ENCODE measurements around the gene TUBB1. TPM values are rescaled to one million over a fixed set of nuclear protein-coding genes. Genes with fewer than 3 reads are reported as not detected.

TUBB1 gene
- polyA plus RNA-seq, 1 experiment, result not detected

DNA sequence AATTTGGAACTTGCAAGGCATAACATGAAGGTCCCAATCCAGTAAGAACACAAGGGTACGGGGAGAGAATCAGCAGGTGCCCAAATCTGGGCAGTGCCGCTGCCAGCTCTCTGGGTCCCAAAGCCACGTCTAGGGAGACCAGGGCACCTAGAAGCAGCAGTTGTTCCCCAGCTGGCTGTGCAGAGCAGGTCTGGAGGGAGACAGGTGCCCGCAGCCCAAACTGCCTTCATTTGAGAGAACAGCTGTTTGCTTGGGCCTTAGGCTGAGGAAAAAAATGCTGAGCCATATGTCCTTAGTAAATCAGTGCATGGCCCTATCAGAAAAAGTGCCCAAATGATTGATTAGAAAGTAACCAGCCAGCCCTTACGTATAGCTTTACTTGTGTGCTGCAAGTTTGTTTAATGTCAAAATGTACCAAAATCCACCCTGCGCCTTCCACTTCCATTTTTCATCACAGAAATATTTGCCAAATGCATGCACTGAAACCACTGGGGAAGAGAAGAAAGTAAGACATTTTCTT lies 32.5 kb downstream of the TUBB1 start:
- no peak for DNase-seq (ENCODE audit: low read depth, low spot score)
- no peaks in the 10 kb centered on the region for H3K9me3 ChIP-seq (ENCODE audit: control insufficient read depth, insufficient read depth, low read length)
- H3K4me3 ChIP-seq (ENCODE audit: low read depth, low read length), result no peak overlapping the region
- TF ChIP-seq, protein P1, sequence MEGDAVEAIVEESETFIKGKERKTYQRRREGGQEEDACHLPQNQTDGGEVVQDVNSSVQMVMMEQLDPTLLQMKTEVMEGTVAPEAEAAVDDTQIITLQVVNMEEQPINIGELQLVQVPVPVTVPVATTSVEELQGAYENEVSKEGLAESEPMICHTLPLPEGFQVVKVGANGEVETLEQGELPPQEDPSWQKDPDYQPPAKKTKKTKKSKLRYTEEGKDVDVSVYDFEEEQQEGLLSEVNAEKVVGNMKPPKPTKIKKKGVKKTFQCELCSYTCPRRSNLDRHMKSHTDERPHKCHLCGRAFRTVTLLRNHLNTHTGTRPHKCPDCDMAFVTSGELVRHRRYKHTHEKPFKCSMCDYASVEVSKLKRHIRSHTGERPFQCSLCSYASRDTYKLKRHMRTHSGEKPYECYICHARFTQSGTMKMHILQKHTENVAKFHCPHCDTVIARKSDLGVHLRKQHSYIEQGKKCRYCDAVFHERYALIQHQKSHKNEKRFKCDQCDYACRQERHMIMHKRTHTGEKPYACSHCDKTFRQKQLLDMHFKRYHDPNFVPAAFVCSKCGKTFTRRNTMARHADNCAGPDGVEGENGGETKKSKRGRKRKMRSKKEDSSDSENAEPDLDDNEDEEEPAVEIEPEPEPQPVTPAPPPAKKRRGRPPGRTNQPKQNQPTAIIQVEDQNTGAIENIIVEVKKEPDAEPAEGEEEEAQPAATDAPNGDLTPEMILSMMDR (IDR thresholded peaks at IDR 0.05; ENCODE audit: low read depth, low read length), result no peak
- H3K27me3 ChIP-seq (ENCODE audit: control insufficient read depth, insufficient read depth, low read length), result peaks cover 16% of the 10 kb centered on the region
- no peak overlapping the region for H3K27ac ChIP-seq (ENCODE audit: low read depth, low read length)
- ChIA-PET POLR2A (no interaction called here), CTCF (no interaction called here)

DNA sequence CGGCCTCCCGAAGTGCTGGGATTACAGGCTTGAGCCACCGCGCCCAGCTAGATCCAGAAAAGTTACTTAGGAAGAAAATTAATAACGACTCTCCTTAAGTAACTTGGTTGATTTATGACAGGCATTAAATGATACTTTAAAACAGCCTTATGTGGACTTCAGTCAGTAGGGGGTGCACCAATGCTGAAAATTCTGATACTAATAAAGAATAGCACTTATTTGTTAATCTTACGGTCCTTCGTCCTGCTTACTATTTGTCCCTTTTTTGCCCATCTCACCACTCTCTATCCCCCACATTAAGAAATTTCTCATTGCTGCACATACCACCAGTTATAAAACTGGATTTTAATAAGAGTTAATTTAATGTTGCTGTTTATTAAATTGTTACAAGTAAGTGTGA lies 36.1 kb downstream of the TUBB1 start:
- no peak overlapping the region for H3K4me3 ChIP-seq (ENCODE audit: low read depth, low read length)
- no peaks in the 10 kb centered on the region for H3K9me3 ChIP-seq (ENCODE audit: control insufficient read depth, insufficient read depth, low read length)
- H3K27ac ChIP-seq (ENCODE audit: low read depth, low read length), result no peak overlapping the region
- no peak for DNase-seq (ENCODE audit: low read depth, low spot score)
- CTCF ChIA-PET, result interaction anchor here (0.6 to 2.2 kb wide), 7 partner anchors 9 to 556 kb away, joined by 3 to 11 read pairs (median 5); no protein-coding TSS in a partner anchor
- TF ChIP-seq, protein P1 (IDR thresholded peaks at IDR 0.05; ENCODE audit: low read depth, low read length), result peak; percentile 46; the same call in 1 of the 2 replicates
- POLR2A ChIA-PET, result no interaction called here
- H3K27me3 ChIP-seq (ENCODE audit: control insufficient read depth, insufficient read depth, low read length), result peaks cover 14% of the 10 kb centered on the region

DNA sequence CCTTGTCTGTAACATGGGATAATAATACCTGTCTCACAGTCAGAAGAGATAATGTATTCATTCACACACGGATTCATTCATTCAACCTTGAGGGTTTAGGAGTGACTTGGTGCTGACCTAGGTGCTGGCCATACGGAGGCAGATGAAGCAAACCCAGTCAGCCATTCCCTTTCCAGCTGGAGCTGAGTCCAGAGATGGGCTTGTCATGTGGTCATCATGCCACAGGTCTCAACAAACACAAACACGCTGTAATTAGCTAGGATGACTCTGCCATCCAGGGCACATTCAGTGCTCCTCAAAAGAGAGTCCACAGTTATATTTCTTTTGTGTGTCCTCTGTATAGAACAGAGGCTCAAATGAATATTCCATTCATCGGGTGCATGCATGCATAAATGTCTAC lies 42.9 kb downstream of the TUBB1 start:
- TF ChIP-seq, protein P1 (IDR thresholded peaks at IDR 0.05; ENCODE audit: low read depth, low read length), result no peak
- Histone ChIP-seq H3K27ac (ENCODE audit: low read depth, low read length) (no peak overlapping the region), H3K4me3 (ENCODE audit: low read depth, low read length) (no peak overlapping the region), H3K27me3 (ENCODE audit: control insufficient read depth, insufficient read depth, low read length) (peaks cover 2% of the 10 kb centered on the region), H3K9me3 (ENCODE audit: control insufficient read depth, insufficient read depth, low read length) (no peaks in the 10 kb centered on the region)
- POLR2A ChIA-PET, result no interaction called here
- CTCF ChIA-PET, result no interaction called here
- DNase-seq (ENCODE audit: low read depth, low spot score), result no peak

DNA sequence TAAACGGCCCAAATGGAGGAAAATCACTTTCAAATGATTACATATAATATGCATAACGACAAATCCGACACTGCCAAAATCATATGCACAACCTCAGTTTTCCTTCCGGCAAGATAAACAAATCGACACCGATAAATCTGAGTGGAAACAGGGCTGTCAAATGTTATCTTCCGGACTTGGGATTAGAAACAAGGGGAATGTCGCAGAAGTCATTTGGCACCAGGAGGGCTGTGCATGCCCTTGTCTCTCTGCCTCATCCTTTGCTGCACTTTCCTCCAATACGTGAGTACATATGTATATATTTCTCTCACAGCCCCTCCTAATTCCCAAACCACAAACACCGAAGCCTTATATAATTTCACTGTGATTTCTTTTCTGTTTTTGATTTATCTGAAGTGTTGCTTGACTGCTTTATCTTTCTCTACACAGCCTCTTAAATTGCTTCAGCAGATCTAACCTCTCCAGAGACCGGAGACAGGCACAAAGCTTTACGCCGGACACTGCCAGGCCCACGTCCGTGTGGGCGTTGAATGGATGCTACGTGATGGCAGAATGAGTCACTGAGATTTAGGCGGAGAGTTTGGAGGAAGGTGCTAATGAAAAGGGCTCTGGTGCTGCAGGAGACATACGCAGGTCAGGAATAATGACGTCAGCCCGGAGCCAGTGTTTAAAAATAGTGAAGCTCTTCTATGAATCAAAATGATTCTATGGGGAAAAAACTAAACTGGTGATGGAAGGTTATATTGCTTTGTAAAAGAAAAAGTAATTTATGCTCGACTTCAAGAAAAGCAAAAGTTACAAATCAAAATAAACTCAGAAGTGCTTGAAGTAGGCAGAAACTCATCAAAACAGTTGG lies 44.4 kb downstream of the TUBB1 start:
- peak; percentile 38 for DNase-seq (ENCODE audit: low read depth, low spot score)
- CTCF ChIA-PET, result interaction anchor here (1.0 to 1.9 kb wide), 5 partner anchors 9 to 430 kb away, joined by 3 to 6 read pairs (median 4); no protein-coding TSS in a partner anchor
- Histone ChIP-seq H3K27me3 (ENCODE audit: control insufficient read depth, insufficient read depth, low read length) (peaks cover 9% of the 10 kb centered on the region), H3K9me3 (ENCODE audit: control insufficient read depth, insufficient read depth, low read length) (no peaks in the 10 kb centered on the region), H3K27ac (ENCODE audit: low read depth, low read length) (no peak overlapping the region), H3K4me3 (ENCODE audit: low read depth, low read length) (peak overlapping the region; percentile 41)
- TF ChIP-seq, protein P1 (IDR thresholded peaks at IDR 0.05; ENCODE audit: low read depth, low read length), result no peak
- POLR2A ChIA-PET, result no interaction called here

DNA sequence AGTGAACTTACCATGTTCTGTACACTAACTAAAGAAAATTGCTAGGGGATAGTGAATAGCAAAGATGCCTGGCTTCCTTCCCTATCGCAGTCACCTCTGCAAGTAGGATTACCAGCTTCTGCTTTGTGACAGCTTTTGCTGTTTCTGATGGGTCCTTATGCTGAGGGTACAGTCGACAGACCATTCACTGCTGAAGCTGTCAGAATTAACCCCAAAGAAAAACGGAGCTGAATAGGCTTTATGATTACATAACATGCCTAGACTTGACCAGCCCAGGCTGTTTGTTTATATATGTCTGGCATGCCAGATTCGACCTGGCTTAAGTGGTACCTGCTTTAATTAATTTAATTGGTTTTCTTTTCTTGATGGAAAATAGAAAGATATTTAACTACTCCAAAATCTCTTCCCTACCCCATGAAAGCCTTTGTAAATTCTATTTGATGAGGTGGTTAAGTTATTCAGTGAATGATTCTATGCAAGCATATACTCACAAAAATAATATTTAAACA lies 45.0 kb downstream of the TUBB1 start:
- no peak overlapping the region for H3K27ac ChIP-seq (ENCODE audit: low read depth, low read length)
- CTCF ChIA-PET, result interaction anchor here (1.0 to 1.9 kb wide), 5 partner anchors 10 to 429 kb away, joined by 3 to 6 read pairs (median 4); no protein-coding TSS in a partner anchor
- DNase-seq (ENCODE audit: low read depth, low spot score), result no peak

More for the DNA sequence above, 45.0 kb downstream of the TUBB1 start:
- TF ChIP-seq, protein P1 (IDR thresholded peaks at IDR 0.05; ENCODE audit: low read depth, low read length), result no peak
- POLR2A ChIA-PET, result no interaction called here
- H3K4me3 ChIP-seq (ENCODE audit: low read depth, low read length), result peak overlapping the region; percentile 18
- no peaks in the 10 kb centered on the region for H3K9me3 ChIP-seq (ENCODE audit: control insufficient read depth, insufficient read depth, low read length)
- peaks cover 9% of the 10 kb centered on the region for H3K27me3 ChIP-seq (ENCODE audit: control insufficient read depth, insufficient read depth, low read length)
